GM12892 (cell line): ENCODE results near the gene MYO18B.

ENCODE experiments used
- POLR2A ChIP-seq: IDR thresholded peaks from 2 replicates; pipeline ENCODE4 v1.6.1; 2011; ENCODE audit warnings: low read depth, low read length, control low read depth
- POLR2AphosphoS5 ChIP-seq: IDR thresholded peaks from 2 replicates; pipeline ENCODE4 v1.6.1; 2011; ENCODE audit warnings: low read depth, low read length, control low read depth

DNA sequence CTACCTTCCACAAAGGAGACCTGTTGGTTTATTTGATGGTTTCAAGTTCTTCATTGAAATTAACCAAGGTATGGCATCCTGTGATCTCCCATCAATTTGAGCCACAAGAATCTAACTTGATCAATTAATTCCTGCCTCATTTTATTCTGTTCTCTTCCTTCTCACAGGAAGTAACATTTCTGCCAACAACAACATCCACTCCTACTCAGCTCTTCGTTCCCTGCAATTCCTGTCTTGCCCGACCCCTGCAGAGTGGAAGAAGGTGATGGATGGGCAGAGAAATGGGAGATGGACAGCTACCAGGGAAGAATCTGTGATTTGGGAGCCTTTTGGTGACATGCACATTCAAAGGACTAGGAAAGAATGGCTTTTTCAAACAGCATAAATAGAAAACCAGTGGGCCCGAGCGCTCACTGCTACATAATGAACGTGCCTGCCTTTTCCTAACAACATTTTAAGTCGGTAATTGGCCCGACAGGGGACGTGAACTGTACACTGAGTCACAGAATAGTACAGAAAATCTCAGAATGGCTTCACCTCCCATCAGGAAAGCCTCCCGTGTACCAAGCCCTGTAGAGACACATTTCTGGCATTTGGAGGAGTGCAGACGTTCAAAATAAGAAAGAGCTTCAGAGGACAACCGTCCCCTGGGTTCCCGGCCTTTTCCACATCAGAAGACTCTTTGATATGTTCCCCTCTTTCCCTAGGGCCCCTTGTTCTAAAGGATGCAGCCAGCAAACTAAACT is 314.6 kb downstream of the MYO18B start:
- TF ChIP-seq POLR2AphosphoS5, result no peak
- no peak for TF ChIP-seq POLR2A
